H9 (cell line): ENCODE measurements around the gene CETP. TPM values are rescaled to one million over a fixed set of nuclear protein-coding genes. Genes with fewer than 3 reads are reported as not detected.

Source experiments
- DNase-seq: peaks from one replicate; pipeline ENCODE4 v3.0.0-alpha.2; 2017
- H2AFZ ChIP-seq: one replicate; pipeline ENCODE4 v1.6.1; 2013; ENCODE audit warnings: mild to moderate bottlenecking, low read length, control low read depth, moderate library complexity
- H2AK5ac ChIP-seq: 2 replicates; pipeline ENCODE4 v1.6.1; 2013; ENCODE audit warnings: low read length, control low read depth, mixed read lengths; ENCODE audit not compliant: insufficient read length
- H2BK120ac ChIP-seq: one replicate; pipeline ENCODE4 v1.6.1; 2013; ENCODE audit warnings: low read depth, mild to moderate bottlenecking, low read length, control low read depth, inconsistent platforms; ENCODE audit not compliant: poor library complexity, severe bottlenecking
- H2BK12ac ChIP-seq: 2 replicates; pipeline ENCODE4 v1.6.1; 2013; ENCODE audit warnings: low read length, control low read depth, mixed read lengths, low read depth; ENCODE audit not compliant: insufficient read length
- H2BK15ac ChIP-seq: 2 replicates; pipeline ENCODE4 v1.6.1; 2013; ENCODE audit warnings: low read depth, low read length, control low read depth
- H2BK20ac ChIP-seq: one replicate; pipeline ENCODE4 v1.6.1; 2013; ENCODE audit warnings: low read depth, mild to moderate bottlenecking, low read length, control low read depth, inconsistent platforms; ENCODE audit not compliant: poor library complexity, severe bottlenecking
- H2BK5ac ChIP-seq: 2 replicates; pipeline ENCODE4 v1.6.1; 2013; ENCODE audit warnings: low read length, control low read depth, mixed read lengths; ENCODE audit not compliant: insufficient read length
- H3K14ac ChIP-seq: 2 replicates; pipeline ENCODE4 v1.6.1; 2013; ENCODE audit warnings: low read length, control low read depth; ENCODE audit not compliant: insufficient read depth
- H3K18ac ChIP-seq: 2 replicates; pipeline ENCODE4 v1.6.1; 2013; ENCODE audit warnings: low read depth, mild to moderate bottlenecking, mixed read lengths, low read length, control low read depth; ENCODE audit not compliant: insufficient read length
- H3K23ac ChIP-seq: 2 replicates; pipeline ENCODE4 v1.6.1; 2013; ENCODE audit warnings: low read length, control low read depth, mixed read lengths, low read depth; ENCODE audit not compliant: insufficient read length
- H3K23me2 ChIP-seq: 2 replicates; pipeline ENCODE4 v1.6.1; 2013; ENCODE audit warnings: low read depth, mild to moderate bottlenecking, mixed read lengths, low read length, control low read depth; ENCODE audit not compliant: insufficient read length, poor library complexity, severe bottlenecking
- H3K27ac ChIP-seq: 2 replicates; pipeline ENCODE4 v1.5.1; 2013; ENCODE audit warnings: low read length, control low read depth, mixed read lengths, low read depth; ENCODE audit not compliant: insufficient read length
- H3K27me3 ChIP-seq: 2 replicates; pipeline ENCODE4 v1.6.1; 2013; ENCODE audit warnings: low read length, control low read depth, inconsistent platforms; ENCODE audit not compliant: insufficient read depth
- H3K4ac ChIP-seq: 2 replicates; pipeline ENCODE4 v1.6.1; 2013; ENCODE audit warnings: low read depth, mild to moderate bottlenecking, control low read depth, inconsistent platforms, low read length, moderate library complexity
- H3K4me1 ChIP-seq: 2 replicates; pipeline ENCODE4 v1.6.1; 2013; ENCODE audit warnings: low read length, control low read depth, inconsistent platforms; ENCODE audit not compliant: insufficient read depth
- H3K4me2 ChIP-seq: 2 replicates; pipeline ENCODE4 v1.6.1; 2013; ENCODE audit warnings: low read length, control low read depth, mixed read lengths; ENCODE audit not compliant: insufficient read length, insufficient read depth
- H3K56ac ChIP-seq: 2 replicates; pipeline ENCODE4 v1.6.1; 2013; ENCODE audit warnings: low read depth, mild to moderate bottlenecking, mixed read lengths, low read length, control low read depth; ENCODE audit not compliant: insufficient read length
- H3K79me1 ChIP-seq: 2 replicates; pipeline ENCODE4 v1.6.1; 2013; ENCODE audit warnings: low read depth, mild to moderate bottlenecking, moderate library complexity, low read length, control low read depth, inconsistent platforms; ENCODE audit not compliant: insufficient read depth, poor library complexity, severe bottlenecking
- H3K79me2 ChIP-seq: 2 replicates; pipeline ENCODE4 v1.6.1; 2013; ENCODE audit warnings: low read length, control low read depth, inconsistent platforms; ENCODE audit not compliant: insufficient read depth
- H3K9ac ChIP-seq: 2 replicates; pipeline ENCODE4 v1.6.1; 2013; ENCODE audit warnings: low read length, control low read depth, mixed read lengths; ENCODE audit not compliant: insufficient read length; ENCODE audit errors: extremely low read depth
- H3K9me3 ChIP-seq: one replicate; pipeline ENCODE4 v1.6.1; 2013; ENCODE audit warnings: low read depth, low read length, inconsistent platforms; ENCODE audit not compliant: control insufficient read depth
- H3T11ph ChIP-seq: one replicate; pipeline ENCODE4 v1.6.1; 2013; ENCODE audit warnings: mild to moderate bottlenecking, low read length, control low read depth, inconsistent platforms
- H4K20me1 ChIP-seq: one replicate; pipeline ENCODE4 v1.6.1; 2013; ENCODE audit not compliant: control insufficient read depth, insufficient read length, insufficient read depth
- H4K5ac ChIP-seq: 2 replicates; pipeline ENCODE4 v1.6.1; 2013; ENCODE audit warnings: low read depth, mild to moderate bottlenecking, mixed read lengths, low read length, control low read depth; ENCODE audit not compliant: insufficient read length
- H4K8ac ChIP-seq: replicated peaks from 2 replicates; pipeline ENCODE4 v1.6.1; 2013; ENCODE audit warnings: low read length, control low read depth, mixed read lengths, low read depth; ENCODE audit not compliant: insufficient read length
- H4K91ac ChIP-seq: 2 replicates; pipeline ENCODE4 v1.6.1; 2013; ENCODE audit warnings: low read depth, mild to moderate bottlenecking, moderate library complexity, mixed read lengths, low read length, control low read depth; ENCODE audit not compliant: insufficient read length
- H3K27ac Mint-ChIP-seq, 3 experiments: 2 replicates in 2 of 3; 3 replicates in 1 of 3; pipeline ENCODE4 v1.8.0; 2020 to 2021; ENCODE audit warnings: mixed read lengths in 3 of 3, mild to moderate bottlenecking in 1 of 3, moderate library complexity in 1 of 3
- H3K27me3 Mint-ChIP-seq: 2 replicates; pipeline ENCODE4 v1.8.0; 2021; ENCODE audit warnings: low read depth, mild to moderate bottlenecking, moderate library complexity, mixed read lengths
- H3K36me3 Mint-ChIP-seq, 3 experiments: 2 replicates in 2 of 3; 3 replicates in 1 of 3; pipeline ENCODE4 v1.8.0; 2020 to 2021; ENCODE audit warnings: low read depth in 3 of 3, mixed read lengths in 3 of 3; ENCODE audit not compliant: insufficient read depth in 1 of 3
- H3K4me1 Mint-ChIP-seq, 2 experiments: 2 replicates each; pipeline ENCODE4 v1.8.0; 2020; ENCODE audit warnings: mixed read lengths in 2 of 2
- H3K4me3 Mint-ChIP-seq, 2 experiments: 2 replicates in 1 of 2; 3 replicates in 1 of 2; pipeline ENCODE4 v1.8.0; 2020 to 2021; ENCODE audit warnings: mild to moderate bottlenecking in 2 of 2, mixed read lengths in 2 of 2, moderate library complexity in 1 of 2
- H3K9me3 Mint-ChIP-seq, 2 experiments: 2 replicates in 1 of 2; 3 replicates in 1 of 2; pipeline ENCODE4 v1.8.0; 2020; ENCODE audit warnings: mild to moderate bottlenecking in 2 of 2, mixed read lengths in 2 of 2, moderate library complexity in 1 of 2
- CTCF ChIP-seq: fragments of 200-600 bp; sonication (generic); conservative IDR thresholded peaks from 3 replicates; pipeline ENCODE4 v1.8.0; 2021; ENCODE audit warnings: antibody characterized with exemption, mild to moderate bottlenecking
- WGBS: extraction: QIAGEN DNeasy Blood & Tissue Kit; methylation state at CpG from one replicate; pipeline ENCODE4 v1.1.7; 2013; ENCODE audit warnings: missing lambda C conversion rate, low lambda C conversion rate, mixed read lengths; ENCODE audit not compliant: insufficient read length; ENCODE audit errors: extremely low coverage; 5-methylcytosine and 5-hydroxymethylcytosine counted together
- total RNA-seq: library from RNA; stranded (reverse); gene quantifications from 2 replicates; pipeline ENCODE4 v1.2.1, GENCODE V29; 2021

Gene CETP
- total RNA-seq, 1 experiment from 2014 or later, result not detected

- Histone ChIP-seq H2BK12ac (no peak overlapping the region), H3K18ac (no peak overlapping the region), H2BK120ac (no peak overlapping the region), H4K91ac (no peak overlapping the region), H4K5ac (no peak overlapping the region), H3K23me2 (peaks cover 2% of the 10 kb centered on the region), H3T11ph (no peak overlapping the region), H3K56ac (no peak overlapping the region), H4K8ac (no peak overlapping the region), H3K4me1 (no peaks in the 10 kb centered on the region), H2BK15ac (no peak overlapping the region), H2BK20ac (no peak overlapping the region), H2AFZ (no peak overlapping the region), H2BK5ac (no peak overlapping the region), H2AK5ac (no peak overlapping the region), H4K20me1 (no peaks in the 10 kb centered on the region), H3K14ac (no peak overlapping the region), H3K4ac (no peak overlapping the region), H3K79me2 (no peaks in the 10 kb centered on the region), H3K9ac (no peak overlapping the region), H3K79me1 (no peaks in the 10 kb centered on the region), H3K27me3 (peaks cover 6% of the 10 kb centered on the region; the same call in 1 of the 2 replicates), H3K4me2 (no peak overlapping the region), H3K27ac (no peak overlapping the region), H3K9me3 (no peaks in the 10 kb centered on the region), H3K23ac (no peak overlapping the region)
- WGBS, result no CpG with 5 or more reads among the region's 6 CpGs
- Mint-ChIP-seq H3K4me3 (no peak overlapping the region), H3K36me3 (no peaks in the 10 kb centered on the region), H3K27ac (no peak overlapping the region), H3K9me3 (no peaks in the 10 kb centered on the region), H3K4me1 (peaks cover 17 to 32% of the 10 kb centered on the region in 2 experiments), H3K27me3 (peaks cover 27% of the 10 kb centered on the region)
- DNase-seq, result no peak
- TF ChIP-seq CTCF, result no peak
Observed at GRCh38 chr16:56984639-56985038, 22.9 kb downstream of the CETP start.
